Hypothalamus (tissue), 51 donors: ENCODE results near the gene CAPG.
"Not testable (repeated sequence)": the region's sequence is repeated elsewhere in the genome, so short reads cannot be mapped to it uniquely, and the experiment has no call there.

Source experiments
- DNase-seq, 51 donors: peaks; one replicate each; lab custom pipeline; 2025; lab: John Stamatoyannopoulos, UW

The CAPG gene

GRCh38 chr2:85439569-85439968 lies 29.4 kb upstream of the CAPG start:
- DNase-seq: not testable (repeated sequence)

- DNase-seq: no peak
Observed at GRCh38 chr2:85439025-85439472, 28.9 kb upstream of the CAPG start.

DNA sequence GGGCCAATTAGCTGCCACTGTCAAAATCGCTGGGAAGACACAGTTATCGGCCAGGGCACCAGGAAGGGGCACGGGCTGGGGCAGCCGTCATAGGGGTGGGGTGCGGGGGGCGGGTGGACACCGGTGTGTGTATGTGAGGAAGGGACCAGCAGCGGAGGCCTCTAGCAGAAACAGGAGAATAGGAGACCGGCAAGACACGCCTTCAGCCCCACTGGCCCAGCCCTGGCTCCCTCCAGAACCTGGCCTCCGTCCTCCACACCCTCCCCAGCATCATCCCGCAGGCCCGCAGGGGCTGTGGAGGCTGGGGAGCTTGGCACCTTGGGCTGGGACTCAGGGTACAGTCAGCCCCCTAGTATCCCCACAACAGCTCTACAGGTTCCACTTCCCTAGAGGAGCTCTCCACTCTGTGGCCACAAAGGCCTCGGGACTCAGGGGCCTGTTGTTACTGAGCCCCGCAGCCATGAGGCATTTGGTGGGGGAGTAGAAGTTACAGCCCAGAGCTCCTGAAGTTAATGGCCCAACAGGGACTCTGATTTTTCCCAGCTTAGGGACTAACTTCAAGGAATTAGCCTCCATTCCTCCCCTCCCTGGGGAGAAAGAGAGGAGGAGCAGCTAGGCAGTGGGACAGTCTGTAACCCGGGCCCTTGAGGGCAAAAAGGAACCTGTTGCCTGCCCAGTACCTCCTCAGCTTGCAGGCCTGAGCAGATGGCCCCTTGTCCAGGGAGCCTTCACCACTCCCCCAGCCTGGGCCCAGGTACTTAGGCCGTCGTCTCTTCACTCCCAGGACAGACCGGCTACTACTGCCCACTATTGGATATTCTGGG lies 28.2 kb upstream of the CAPG start:
- peak in 18 of 51 donors; percentile 40 to 86 (median 62) for DNase-seq

DNA sequence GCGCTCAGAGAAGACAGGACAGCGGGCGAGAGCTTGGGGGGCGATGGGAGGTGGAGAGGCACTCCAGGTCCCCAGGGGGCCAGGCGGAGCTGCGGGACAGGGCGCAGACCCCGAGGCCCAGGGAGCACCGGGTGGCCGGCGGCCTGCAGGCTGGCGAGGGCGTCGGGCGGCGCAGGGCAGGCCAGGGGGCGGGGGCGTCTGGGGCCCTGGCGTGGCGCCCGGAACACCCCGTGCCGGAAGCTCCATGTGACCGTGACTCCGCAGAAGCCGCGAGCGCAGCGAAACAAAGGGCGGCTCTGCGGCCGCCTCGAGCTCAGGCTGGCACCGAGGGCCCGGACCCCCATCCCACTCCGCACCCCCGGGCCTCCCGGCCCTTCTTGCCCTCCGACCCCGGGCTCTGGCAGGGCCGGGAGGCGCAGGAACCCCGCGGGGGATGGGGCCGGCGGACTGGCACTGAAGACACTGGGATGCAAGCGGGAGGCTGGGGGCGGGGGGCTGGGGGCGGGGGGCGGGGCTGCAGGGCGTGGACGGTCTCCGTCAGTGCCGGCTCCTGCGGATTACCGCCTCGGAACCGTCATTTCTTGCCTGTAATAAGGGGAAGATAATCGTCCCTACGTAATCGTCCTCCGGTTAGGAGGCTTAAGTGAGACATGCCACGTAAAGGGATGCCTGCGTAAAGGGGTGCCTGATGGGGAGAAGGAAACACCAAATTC lies 27.5 kb upstream of the CAPG start:
- peak; percentile 57 to 95 (median 84) for DNase-seq

DNA sequence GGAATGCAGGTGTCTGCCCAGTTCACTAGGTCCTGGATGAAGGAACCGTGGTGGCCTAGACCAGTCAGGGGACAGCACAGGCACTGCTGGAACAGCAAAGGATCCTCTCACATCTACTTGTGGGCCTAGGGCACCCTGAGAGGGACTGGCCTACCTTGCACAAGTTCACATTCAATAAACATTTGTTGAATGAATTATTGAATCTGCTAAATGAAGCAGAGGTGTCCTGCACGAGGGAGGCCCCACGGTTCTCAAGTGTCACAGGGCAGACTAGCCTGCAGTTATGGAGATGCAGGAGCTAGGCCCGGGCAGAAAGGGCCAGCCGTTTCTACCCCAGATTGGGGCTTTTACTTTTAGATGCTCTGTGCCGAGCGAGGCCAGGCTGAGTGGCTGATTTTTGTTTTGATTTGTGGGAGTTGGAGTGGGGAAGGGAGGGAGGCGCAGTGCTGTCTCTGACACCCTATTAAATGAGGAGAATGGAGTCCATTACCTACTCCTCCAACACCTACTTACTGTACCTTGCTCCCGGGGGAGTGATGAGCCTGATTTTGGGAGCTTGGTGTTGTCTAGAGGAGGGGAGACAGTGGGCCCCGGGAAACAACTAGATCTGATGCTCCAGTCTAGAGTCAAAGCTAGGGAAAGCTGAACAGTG lies 26.8 kb upstream of the CAPG start:
- peak in 8 of 51 donors; percentile 37 to 88 (median 50) for DNase-seq

DNA sequence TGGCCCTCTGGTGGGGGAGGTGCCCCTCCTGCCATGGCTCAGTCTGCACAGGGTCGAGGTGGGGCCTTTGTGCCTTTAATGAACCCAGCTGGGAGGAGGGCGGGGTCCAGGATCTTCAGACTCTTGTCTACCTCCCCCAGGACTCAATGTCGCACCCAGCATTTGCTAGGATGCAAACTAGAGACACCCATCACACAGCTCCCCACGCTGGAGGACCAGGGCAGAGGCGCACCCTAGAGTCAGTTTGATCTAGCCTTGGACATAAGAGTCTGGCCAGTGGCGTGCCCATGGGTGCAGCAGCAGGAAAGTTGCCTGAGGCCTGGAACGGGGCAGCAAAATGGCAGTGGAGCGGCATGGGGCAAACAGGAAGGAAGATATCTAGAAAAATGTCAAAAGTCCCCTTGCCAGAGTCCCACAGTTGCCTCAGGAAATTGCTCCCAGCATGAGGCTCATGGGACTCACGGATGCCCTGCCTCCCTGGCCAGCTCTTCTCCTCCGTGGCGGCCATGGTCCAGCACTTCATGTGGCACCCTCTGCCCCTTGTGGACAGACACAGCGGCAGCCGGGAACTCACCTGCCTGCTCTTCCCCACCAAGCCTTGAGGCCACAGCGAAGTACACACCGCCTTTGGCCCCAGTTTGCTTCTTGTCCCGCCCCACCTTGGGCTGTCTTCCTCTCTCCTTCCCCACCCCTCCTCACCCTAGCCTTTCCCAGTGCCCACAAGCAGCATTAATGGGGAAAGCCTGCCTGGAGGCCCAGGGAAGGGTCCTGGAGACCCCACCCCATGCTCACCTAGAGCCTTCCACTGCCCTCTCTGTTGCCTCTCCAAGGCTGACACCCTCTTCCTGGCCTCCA lies 26.0 kb upstream of the CAPG start:
- peak in 1 of 51 donors; percentile 60 for DNase-seq

- peak in 8 of 51 donors; percentile 22 to 46 (median 32) for DNase-seq
Observed at GRCh38 chr2:85435220-85435958, 25.2 kb upstream of the CAPG start.

GRCh38 chr2:85434696-85435095 lies 24.5 kb upstream of the CAPG start:
- DNase-seq: no peak

DNA sequence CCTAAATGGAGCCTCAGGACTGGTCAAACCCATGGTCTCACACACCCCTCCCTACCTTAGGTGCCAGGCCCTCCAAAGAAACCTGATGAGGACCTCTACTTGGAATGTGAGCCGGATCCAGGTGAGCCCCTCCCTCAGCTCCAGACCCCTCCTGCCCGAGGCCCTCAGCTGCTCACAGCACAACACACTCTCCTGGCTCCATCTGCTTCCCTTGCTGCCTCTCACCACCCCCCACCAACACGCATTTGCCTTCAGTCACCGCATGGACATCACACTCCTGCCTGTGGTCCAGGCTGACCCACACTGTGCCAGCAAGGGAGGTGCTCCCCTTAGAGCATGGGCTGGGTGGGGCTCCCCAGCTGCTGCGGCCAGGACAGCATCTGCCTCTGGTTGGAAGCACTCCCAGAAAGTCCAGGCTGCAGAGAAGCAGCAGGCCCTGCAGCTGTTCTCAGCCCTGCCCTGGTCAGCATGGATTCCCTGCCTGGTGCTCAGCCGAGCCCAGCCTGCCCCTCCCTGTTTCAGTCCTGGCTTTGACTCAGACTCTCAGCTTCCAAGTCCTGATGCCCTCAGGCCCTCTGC lies 23.4 kb upstream of the CAPG start:
- peak in 47 of 51 donors; percentile 20 to 96 (median 80) for DNase-seq

- peak in 7 of 51 donors; percentile 9 to 69 (median 35) for DNase-seq
Observed at GRCh38 chr2:85431570-85432205, 21.5 kb upstream of the CAPG start.

DNA sequence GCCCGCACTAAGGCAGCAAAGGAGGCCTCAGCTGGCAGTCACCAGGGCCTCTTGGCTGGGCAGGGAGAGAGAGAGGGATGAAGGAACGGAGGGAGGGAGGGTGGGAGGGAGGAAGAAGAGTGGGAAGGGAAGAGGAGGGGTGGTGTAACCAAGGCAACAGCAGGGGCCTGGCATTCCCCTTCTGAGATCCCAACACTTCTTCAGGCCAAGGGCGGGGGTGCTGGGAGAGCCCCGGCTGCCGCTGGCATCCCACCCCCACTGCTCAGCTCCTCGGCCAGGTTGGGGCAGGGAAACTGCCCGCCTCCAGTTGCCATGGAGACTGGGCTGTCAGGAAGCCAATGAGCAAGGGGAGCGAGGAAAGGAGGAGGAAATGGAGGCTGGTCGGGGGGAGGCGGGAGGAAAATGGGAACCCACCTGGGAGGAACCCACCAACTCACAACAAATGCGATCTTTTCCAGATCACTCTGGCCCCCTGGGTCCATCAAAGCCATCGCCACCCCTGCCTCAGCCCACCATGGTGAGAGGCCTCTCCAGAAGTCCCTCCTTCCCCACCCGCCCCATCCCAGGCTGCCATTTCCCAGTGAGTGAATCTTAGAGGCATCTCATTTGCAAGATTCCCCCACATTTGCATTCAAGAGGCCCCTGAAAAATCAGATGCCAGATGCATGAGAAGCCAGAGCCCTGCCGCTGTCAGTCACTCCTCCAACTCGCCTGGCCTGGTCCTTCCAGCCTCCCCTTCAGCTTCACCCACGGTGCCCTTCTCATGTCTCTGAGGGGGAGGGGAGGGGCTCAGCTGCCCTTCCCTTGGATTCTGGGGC lies 20.8 kb upstream of the CAPG start:
- peak in 49 of 51 donors; percentile 44 to 94 (median 81) for DNase-seq

DNA sequence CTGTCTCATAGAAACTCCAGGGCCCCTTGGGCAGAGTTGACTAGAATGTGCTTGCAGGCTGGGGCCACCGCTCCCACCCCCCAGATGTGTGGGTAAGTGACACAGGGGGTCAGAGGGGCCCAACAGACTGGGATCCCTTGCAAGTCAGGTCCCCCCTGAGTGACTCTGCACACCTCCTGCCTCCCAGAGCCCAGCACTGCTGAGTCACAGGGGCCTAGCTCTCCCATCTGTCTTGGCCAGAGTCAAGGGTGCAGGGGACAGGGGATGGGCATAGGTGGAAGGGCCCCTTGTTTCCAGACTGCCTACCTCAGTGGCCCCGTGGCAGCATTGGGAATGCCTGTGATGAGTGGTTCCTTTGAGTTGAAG lies 19.7 kb upstream of the CAPG start:
- peak in 1 of 51 donors; percentile 33 for DNase-seq

GRCh38 chr2:85429213-85429923 lies 19.2 kb upstream of the CAPG start:
- DNase-seq: peak in 7 of 51 donors; percentile 13 to 46 (median 28)

- no peak for DNase-seq
Observed at GRCh38 chr2:85428343-85428881, 18.2 kb upstream of the CAPG start.

- DNase-seq: no peak
Observed at GRCh38 chr2:85427300-85427835, 17.2 kb upstream of the CAPG start.

DNA sequence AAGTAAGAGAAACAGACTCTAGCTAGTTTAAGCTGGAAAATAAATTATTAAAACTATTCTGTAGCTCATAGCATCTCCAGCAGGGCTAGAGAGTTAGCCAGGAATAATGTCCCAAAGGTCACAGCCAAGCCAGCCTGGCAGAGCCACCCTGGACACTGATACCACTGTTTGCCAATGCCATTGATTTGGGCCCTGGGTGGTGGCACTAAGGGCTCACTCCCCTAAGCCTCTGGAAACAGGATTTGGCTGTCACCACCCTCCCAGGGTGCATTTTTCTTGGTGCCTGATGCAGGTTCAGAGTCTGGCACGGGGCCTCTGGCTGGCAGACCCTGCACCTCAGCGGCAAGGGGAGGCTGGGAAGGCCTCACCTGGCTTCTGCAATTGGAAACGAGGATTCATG lies 15.4 kb upstream of the CAPG start:
- no peak for DNase-seq

DNA sequence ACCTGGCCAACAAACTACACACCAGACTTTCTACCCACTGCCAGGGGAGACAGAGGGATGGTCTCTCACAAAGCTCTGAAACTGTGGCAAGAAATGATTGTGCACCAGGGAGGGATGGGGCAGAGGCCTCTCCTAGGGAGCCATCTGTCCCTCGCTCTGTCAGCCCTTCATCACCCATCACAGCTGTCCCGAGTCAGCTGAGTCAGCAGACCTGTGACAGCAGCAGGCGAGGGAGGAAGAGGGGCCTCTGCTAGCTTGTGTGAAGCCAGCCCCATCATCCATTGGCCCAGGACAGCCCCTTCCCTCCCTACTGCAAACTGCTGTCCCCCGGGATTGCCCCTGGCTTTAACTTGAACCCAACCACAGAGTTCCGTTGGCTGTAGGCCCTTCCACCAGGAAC lies 13.4 kb upstream of the CAPG start:
- peak in 1 of 51 donors; percentile 28 for DNase-seq
